HG03432 (cell line): ENCODE data around the gene CLEC1A.
"Not testable (repeated sequence)": the region's sequence is repeated elsewhere in the genome, so short reads cannot be mapped to it uniquely, and the experiment has no call there.

Experiments
- ATAC-seq: cut with Tn5 transposase; IDR thresholded peaks from one replicate; pipeline ENCODE4 v1.9.1; 2021; ENCODE audit warnings: mild to moderate bottlenecking, moderate library complexity; ENCODE audit not compliant: unreplicated experiment

Gene CLEC1A

GRCh38 chr12:10052193-10052913 lies 46.4 kb downstream of the CLEC1A start:
- ATAC-seq, result no peak

GRCh38 chr12:10048526-10048925 lies 50.3 kb downstream of the CLEC1A start:
- ATAC-seq, result no peak

GRCh38 chr12:10042167-10042566 lies 56.6 kb downstream of the CLEC1A start:
- no peak for ATAC-seq

- ATAC-seq, result no peak
Observed at GRCh38 chr12:10033783-10034545, 64.8 kb downstream of the CLEC1A start.

GRCh38 chr12:10031771-10032175 lies 67.0 kb downstream of the CLEC1A start:
- ATAC-seq, result no peak

- ATAC-seq, result no peak
Observed at GRCh38 chr12:10031321-10031720, 67.5 kb downstream of the CLEC1A start.

GRCh38 chr12:10030446-10030845 lies 68.3 kb downstream of the CLEC1A start, which contains the start of gene CLEC9A:
TSS of gene CLEC9A (plus strand) at chr12:10030682. CDS start at chr12:10052688, 22,006 bp downstream.
- ATAC-seq, result no peak

GRCh38 chr12:10027721-10028120 lies 71.1 kb downstream of the CLEC1A start:
- no peak for ATAC-seq

GRCh38 chr12:10027311-10027710 lies 71.5 kb downstream of the CLEC1A start:
- ATAC-seq, result no peak

GRCh38 chr12:10026666-10027065 lies 72.1 kb downstream of the CLEC1A start:
- not testable (repeated sequence) for ATAC-seq

- no peak for ATAC-seq
Observed at GRCh38 chr12:10025236-10025635, 73.5 kb downstream of the CLEC1A start.

GRCh38 chr12:10021342-10021741 lies 77.4 kb downstream of the CLEC1A start:
- no peak for ATAC-seq
